DOHH2 (cell line): Measurements from ENCODE around the gene SQSTM1.

ENCODE experiments used
- CTCF ChIP-seq: fragments of 200-600 bp; sonication (generic); IDR thresholded peaks from one replicate; pipeline ENCODE4 v1.5.1; 2014; ENCODE audit warnings: antibody characterized with exemption, mild to moderate bottlenecking, low read depth, low read length; ENCODE audit not compliant: poor library complexity, severe bottlenecking
- EZH2phosphoT487 ChIP-seq: fragments of 200-600 bp; sonication (generic); IDR thresholded peaks from 2 replicates; pipeline ENCODE4 v1.6.1; 2017; ENCODE audit warnings: borderline replicate concordance, mild to moderate bottlenecking, antibody characterized with exemption, low read length, moderate library complexity, mixed read lengths

GRCh38 chr5:179812997-179813607, 7.6 kb upstream of the SQSTM1 start:
- TF ChIP-seq CTCF (no peak), EZH2phosphoT487 (no peak)
